PFSK-1 (cell line): ENCODE data around the gene C22orf31.

Experiments used
- FOXP2 ChIP-seq: optimal IDR thresholded peaks from 2 replicates; pipeline ENCODE3; 2011; ENCODE audit warnings: borderline replicate concordance, control low read depth, inconsistent platforms; ENCODE audit not compliant: insufficient read depth; ENCODE audit errors: extremely low read length, extremely low read depth
- POLR2AphosphoS5 ChIP-seq: IDR thresholded peaks from 2 replicates; pipeline ENCODE4 v1.6.1; 2012; ENCODE audit warnings: low read depth, mild to moderate bottlenecking, control low read depth, low read length, moderate library complexity
- SIN3A ChIP-seq: IDR thresholded peaks from 2 replicates; pipeline ENCODE4 v1.6.1; 2012; ENCODE audit warnings: mild to moderate bottlenecking, low read length, moderate library complexity, borderline replicate concordance; ENCODE audit not compliant: insufficient read depth
- TAF1 ChIP-seq: IDR thresholded peaks from 2 replicates; pipeline ENCODE4 v1.6.1; 2012; ENCODE audit warnings: low read length, control low read depth, borderline replicate concordance; ENCODE audit not compliant: insufficient read depth

- TF ChIP-seq POLR2AphosphoS5 (no peak), TAF1 (no peak), SIN3A (no peak), FOXP2 (no peak)
Measured at GRCh38 chr22:29071261-29072045, 9.8 kb upstream of the C22orf31 start.
